AG09309 (cell line): ENCODE results near the gene MBP.

ENCODE experiments used
- DNase-seq: peaks from one replicate; pipeline ENCODE4 v3.0.0-alpha.2; 2010; ENCODE audit warnings: low read depth
- H3K4me3 ChIP-seq: 2 replicates; pipeline ENCODE4 v1.5.1; 2011; ENCODE audit warnings: mild to moderate bottlenecking, low read depth, low read length, moderate library complexity; ENCODE audit not compliant: control insufficient read depth
- CTCF ChIP-seq: IDR thresholded peaks from 2 replicates; pipeline ENCODE4 v1.5.1; 2011; ENCODE audit warnings: mild to moderate bottlenecking, low read depth, low read length, inconsistent platforms; ENCODE audit not compliant: insufficient read depth, control insufficient read depth; ENCODE audit errors: missing control alignments

The MBP gene

GRCh38 chr18:77095391-77096371, 36.9 kb downstream of the MBP start:
- H3K4me3 ChIP-seq: no peak overlapping the region
- TF ChIP-seq CTCF: no peak
- DNase-seq: no peak

GRCh38 chr18:77093586-77093985, 39.0 kb downstream of the MBP start:
- H3K4me3 ChIP-seq: no peak overlapping the region
- TF ChIP-seq CTCF: no peak
- no peak for DNase-seq

GRCh38 chr18:77093067-77093430, 39.5 kb downstream of the MBP start:
- TF ChIP-seq CTCF: no peak
- no peak for DNase-seq
- no peak overlapping the region for H3K4me3 ChIP-seq

- H3K4me3 ChIP-seq: no peak overlapping the region
- no peak for DNase-seq
- no peak for TF ChIP-seq CTCF
Observed at GRCh38 chr18:77092104-77093066, 40.2 kb downstream of the MBP start.

- no peak for TF ChIP-seq CTCF
- no peak overlapping the region for H3K4me3 ChIP-seq
- no peak for DNase-seq
Observed at GRCh38 chr18:77091366-77091765, 41.2 kb downstream of the MBP start.

- DNase-seq: no peak
- TF ChIP-seq CTCF: no peak
- H3K4me3 ChIP-seq: no peak overlapping the region
Observed at GRCh38 chr18:77090546-77091174, 41.9 kb downstream of the MBP start.
